ENCODE data around the gene ATP8A2. TPM values are rescaled to one million over a fixed set of nuclear protein-coding genes. Genes with fewer than 3 reads are reported as not detected.

ATP8A2 gene
- total RNA-seq, 2 donors from 2014 or later: 0.08 to 0.19 TPM

DNA sequence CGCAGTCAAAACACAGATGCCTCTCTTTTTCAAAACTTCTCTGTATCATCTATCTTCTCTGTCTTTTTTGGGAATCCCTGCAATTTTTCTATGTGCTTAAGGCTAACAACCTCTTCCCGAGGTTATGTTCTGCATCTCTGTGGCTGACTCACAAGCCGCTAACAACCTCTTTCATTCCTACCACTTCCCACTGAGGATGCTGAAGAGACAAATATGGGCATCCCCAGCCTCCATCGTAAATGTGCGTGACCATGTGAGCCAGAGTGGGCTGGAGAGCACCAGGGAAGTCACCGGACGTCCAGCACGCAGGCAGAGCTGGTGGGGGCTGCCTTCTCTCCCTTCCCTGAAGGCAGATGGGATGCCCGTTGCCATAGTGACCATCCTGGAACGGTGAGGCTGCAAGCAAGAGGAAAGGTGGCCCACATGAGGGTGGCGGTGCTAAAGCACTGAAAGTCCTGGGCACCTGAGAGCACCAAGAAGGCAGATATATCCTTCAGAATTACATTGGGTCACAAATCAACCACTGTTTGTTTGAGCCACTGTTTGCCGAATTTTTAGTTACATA, 557.2 kb downstream of the ATP8A2 start:
- H3K4me3 ChIP-seq: no peak overlapping the region
- H3K27ac ChIP-seq: no peak overlapping the region
- H3K27me3 ChIP-seq: no peaks in the 10 kb centered on the region
- H3K4me1 ChIP-seq: no peaks in the 10 kb centered on the region
- no peak for DNase-seq (ENCODE audit: low spot score)
- no peaks in the 10 kb centered on the region for H3K9me3 ChIP-seq
- no peak for TF ChIP-seq CTCF (IDR thresholded peaks at IDR 0.05)
- H3K36me3 ChIP-seq: no peaks in the 10 kb centered on the region

DNA sequence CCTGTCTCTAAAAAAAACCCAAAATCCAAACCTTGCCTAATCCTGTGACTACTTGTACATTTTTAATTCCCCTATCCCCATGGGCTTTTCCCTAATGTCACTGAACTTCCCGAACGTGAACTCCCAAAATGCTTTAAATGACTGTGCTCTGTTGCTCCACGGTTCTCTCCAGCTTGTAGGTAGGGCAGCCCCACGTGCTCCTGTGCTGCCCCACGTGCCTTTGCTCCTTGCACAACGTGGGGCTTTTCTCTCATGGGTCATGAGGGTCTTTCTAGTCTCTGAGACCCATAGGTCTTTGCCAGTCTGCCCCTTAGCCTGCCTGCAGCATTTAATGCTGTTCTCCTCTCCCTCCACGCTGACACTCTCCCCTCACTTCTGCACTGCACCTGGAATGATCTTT, 558.0 kb downstream of the ATP8A2 start:
- no peak for DNase-seq (ENCODE audit: low spot score)
- no peak for TF ChIP-seq CTCF (IDR thresholded peaks at IDR 0.05)
- Histone ChIP-seq H3K27ac (no peak overlapping the region), H3K4me1 (no peaks in the 10 kb centered on the region), H3K36me3 (no peaks in the 10 kb centered on the region), H3K27me3 (no peaks in the 10 kb centered on the region), H3K4me3 (no peak overlapping the region), H3K9me3 (no peaks in the 10 kb centered on the region)

DNA sequence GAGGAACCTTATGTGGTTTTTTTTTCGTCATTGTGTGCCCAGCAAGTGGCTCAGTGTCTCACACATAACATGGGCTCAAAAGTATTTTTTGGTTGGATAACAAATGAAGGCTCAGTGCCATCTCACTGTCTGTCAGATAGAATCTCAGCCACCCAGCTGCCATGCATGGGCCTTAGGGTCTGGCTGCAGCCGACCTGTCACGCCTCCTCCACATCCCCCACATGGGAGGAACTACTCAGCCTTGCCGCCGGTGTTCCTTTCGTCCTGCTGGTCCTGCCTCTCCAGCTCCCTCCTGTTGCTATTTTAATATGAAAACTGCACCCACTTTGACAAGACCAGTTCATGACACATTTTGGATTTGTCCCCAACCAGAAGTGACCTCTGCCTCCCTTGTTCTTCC, 558.9 kb downstream of the ATP8A2 start:
- Histone ChIP-seq H3K4me1 (no peaks in the 10 kb centered on the region), H3K9me3 (no peaks in the 10 kb centered on the region), H3K36me3 (no peaks in the 10 kb centered on the region), H3K27ac (no peak overlapping the region), H3K27me3 (no peaks in the 10 kb centered on the region), H3K4me3 (no peak overlapping the region)
- TF ChIP-seq CTCF (IDR thresholded peaks at IDR 0.05): no peak
- no peak for DNase-seq (ENCODE audit: low spot score)

DNA sequence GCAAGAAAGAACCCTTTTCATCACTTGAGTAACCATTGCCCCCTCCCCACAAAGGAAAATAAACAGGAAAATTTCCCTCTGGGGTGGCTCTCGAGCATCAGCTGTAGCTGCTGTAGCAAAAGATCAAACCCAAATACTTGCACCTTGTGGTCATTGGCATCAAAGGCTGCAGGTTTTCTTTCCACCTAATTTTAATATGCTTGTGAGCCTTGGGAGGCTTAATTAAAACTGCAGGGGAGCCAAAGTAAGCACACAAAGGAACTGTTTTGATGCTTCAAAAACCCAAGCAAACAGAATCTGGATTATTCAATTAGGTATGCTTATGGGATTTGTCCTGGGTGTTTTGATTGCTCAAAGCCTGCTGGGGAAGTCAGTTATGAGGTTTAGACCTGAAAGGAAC, 560.6 kb downstream of the ATP8A2 start:
- no peaks in the 10 kb centered on the region for H3K4me1 ChIP-seq
- H3K36me3 ChIP-seq: no peaks in the 10 kb centered on the region
- no peaks in the 10 kb centered on the region for H3K27me3 ChIP-seq
- TF ChIP-seq CTCF (IDR thresholded peaks at IDR 0.05): no peak
- no peak overlapping the region for H3K27ac ChIP-seq
- no peaks in the 10 kb centered on the region for H3K9me3 ChIP-seq
- no peak for DNase-seq (ENCODE audit: low spot score)
- no peak overlapping the region for H3K4me3 ChIP-seq

DNA sequence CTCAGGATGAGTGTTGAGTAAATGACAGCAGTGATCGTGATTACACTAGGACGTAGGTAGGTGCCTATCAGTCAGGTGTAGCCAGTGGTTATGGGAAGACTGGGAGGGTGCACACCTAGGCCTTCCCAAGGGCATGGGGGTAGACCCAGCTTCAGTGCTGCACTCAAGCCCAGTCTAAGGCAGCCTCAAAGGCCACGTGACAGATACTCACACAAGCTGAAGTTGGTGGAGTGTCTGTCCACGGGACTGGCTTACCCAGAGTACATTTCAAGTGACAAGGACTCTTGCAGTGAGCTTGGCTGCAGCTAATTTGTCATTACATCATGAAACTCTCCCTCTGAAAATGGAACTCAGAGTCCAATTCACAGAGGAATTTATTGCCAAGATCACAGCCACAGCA, 561.7 kb downstream of the ATP8A2 start:
- no peaks in the 10 kb centered on the region for H3K9me3 ChIP-seq
- no peaks in the 10 kb centered on the region for H3K4me1 ChIP-seq
- no peak for DNase-seq (ENCODE audit: low spot score)
- H3K27me3 ChIP-seq: no peaks in the 10 kb centered on the region
- H3K4me3 ChIP-seq: no peak overlapping the region
- H3K27ac ChIP-seq: no peak overlapping the region
- TF ChIP-seq CTCF (IDR thresholded peaks at IDR 0.05): no peak
- no peaks in the 10 kb centered on the region for H3K36me3 ChIP-seq

GRCh38 chr13:25934127-25934526, 562.4 kb downstream of the ATP8A2 start:
- DNase-seq (ENCODE audit: low spot score): no peak
- no peak overlapping the region for H3K4me3 ChIP-seq
- H3K27ac ChIP-seq: no peak overlapping the region
- no peaks in the 10 kb centered on the region for H3K27me3 ChIP-seq
- TF ChIP-seq CTCF (IDR thresholded peaks at IDR 0.05): no peak
- H3K9me3 ChIP-seq: no peaks in the 10 kb centered on the region
- no peaks in the 10 kb centered on the region for H3K4me1 ChIP-seq
- H3K36me3 ChIP-seq: no peaks in the 10 kb centered on the region
